ENCODE data around the gene TSLP. TPM values are rescaled to one million over a fixed set of nuclear protein-coding genes. Genes with fewer than 3 reads are reported as not detected.
A peak's percentile ranks its signal among the peaks of the same experiment; 100 is the strongest.

TSLP gene
- total RNA-seq, 1 donor from 2014 or later, result not detected

GRCh38 chr5:111076091-111076490 is 4.6 kb downstream of the TSLP start:
- Mint-ChIP-seq H3K4me3 (no peak overlapping the region), H3K9me3 (no peaks in the 10 kb centered on the region), H3K4me1 (peaks cover 16% of the 10 kb centered on the region), H3K27me3 (peaks cover 55% of the 10 kb centered on the region), H3K27ac (no peak overlapping the region), H3K36me3 (ENCODE audit: low read depth) (no peaks in the 10 kb centered on the region)
- intact Hi-C loops (cut with micrococcal nuclease), result no loop called here
- CTCF ChIA-PET, result no interaction called here
- DNase-seq (no peak), ATAC-seq (ENCODE audit: low read depth) (no peak)
- POLR2A ChIA-PET, result no interaction called here
- TF ChIP-seq CTCF (IDR thresholded peaks at IDR 0.05), result no peak

DNA sequence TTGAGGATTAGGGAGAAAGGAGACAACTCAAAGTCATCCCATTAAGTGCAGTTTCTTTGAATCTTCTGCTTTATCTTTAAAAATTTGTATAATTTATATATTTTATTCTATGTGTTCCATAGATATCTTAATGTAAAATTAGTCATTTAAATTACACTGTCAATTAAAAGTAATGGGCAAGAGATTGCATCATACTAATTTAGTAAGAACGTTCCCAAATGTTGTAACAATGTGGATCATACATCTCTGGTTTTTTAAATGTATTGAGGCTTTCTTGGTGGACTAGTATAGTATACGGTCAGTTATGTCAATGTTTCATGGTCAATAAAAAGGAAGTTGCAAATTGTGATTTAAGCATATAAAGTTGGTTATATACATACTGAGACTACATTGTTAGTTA is 6.2 kb downstream of the TSLP start:
- DNase-seq (no peak), ATAC-seq (ENCODE audit: low read depth) (no peak)
- H3K36me3 Mint-ChIP-seq (ENCODE audit: low read depth), result no peaks in the 10 kb centered on the region
- no peak overlapping the region for H3K4me3 Mint-ChIP-seq
- no peak overlapping the region for H3K27ac Mint-ChIP-seq
- CTCF ChIA-PET, result no interaction called here
- TF ChIP-seq CTCF (IDR thresholded peaks at IDR 0.05), result no peak
- no peaks in the 10 kb centered on the region for H3K9me3 Mint-ChIP-seq
- intact Hi-C loops (cut with micrococcal nuclease), result no loop called here
- H3K27me3 Mint-ChIP-seq, result peaks cover 46% of the 10 kb centered on the region
- peaks cover 11% of the 10 kb centered on the region for H3K4me1 Mint-ChIP-seq
- POLR2A ChIA-PET, result no interaction called here

DNA sequence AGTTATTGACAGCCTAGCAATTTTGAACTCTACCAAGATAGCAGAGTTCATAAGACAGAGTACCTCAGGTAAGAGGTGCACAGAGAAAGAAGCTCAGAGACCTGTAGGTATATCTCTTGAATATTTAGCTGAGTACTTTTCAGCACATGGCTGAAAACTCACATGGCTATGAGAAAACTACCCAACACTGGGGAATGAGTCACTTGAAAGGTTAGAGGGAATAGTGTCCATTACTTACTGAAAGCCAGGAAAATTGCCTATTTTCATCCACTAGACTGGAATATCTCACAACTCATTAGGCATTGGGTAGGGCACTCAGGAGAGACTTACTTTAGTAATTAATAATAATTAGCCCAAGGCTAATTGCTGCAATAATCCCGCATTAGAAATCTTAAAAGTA is 8.3 kb downstream of the TSLP start:
- ChIA-PET POLR2A (no interaction called here), CTCF (no interaction called here)
- intact Hi-C loops (cut with micrococcal nuclease), result no loop called here
- Mint-ChIP-seq H3K27ac (no peak overlapping the region), H3K36me3 (ENCODE audit: low read depth) (no peaks in the 10 kb centered on the region), H3K4me3 (no peak overlapping the region), H3K4me1 (no peaks in the 10 kb centered on the region), H3K9me3 (no peaks in the 10 kb centered on the region), H3K27me3 (peaks cover 29% of the 10 kb centered on the region)
- ATAC-seq (ENCODE audit: low read depth), result no peak
- DNase-seq, result no peak
- TF ChIP-seq CTCF (IDR thresholded peaks at IDR 0.05), result no peak

GRCh38 chr5:111083323-111083722 is 11.8 kb downstream of the TSLP start:
- DNase-seq (no peak), ATAC-seq (ENCODE audit: low read depth) (no peak)
- Mint-ChIP-seq H3K4me1 (no peaks in the 10 kb centered on the region), H3K27me3 (peaks cover 16% of the 10 kb centered on the region), H3K4me3 (no peak overlapping the region), H3K9me3 (no peaks in the 10 kb centered on the region), H3K27ac (no peak overlapping the region), H3K36me3 (ENCODE audit: low read depth) (no peaks in the 10 kb centered on the region)
- CTCF ChIA-PET, result no interaction called here
- intact Hi-C loops (cut with micrococcal nuclease), result no loop called here
- POLR2A ChIA-PET, result no interaction called here
- TF ChIP-seq CTCF (IDR thresholded peaks at IDR 0.05), result no peak

GRCh38 chr5:111092062-111092853 is 20.7 kb downstream of the TSLP start, which contains the start of gene WDR36:
Gene WDR36, plus strand, starts transcription at chr5:111092348. Its CDS starts 109 bp downstream, at chr5:111092457.
- peak within 1 kb of the TSS; percentile 96 for H3K4me3 Mint-ChIP-seq
- CTCF ChIA-PET, result no interaction called here
- intact Hi-C loops (cut with micrococcal nuclease), result loop anchor here (1.0 to 10.0 kb wide), 8 partner anchors 135 to 1769 kb away; partner anchors contain the start of genes SRP19 and STARD4
- H3K36me3 Mint-ChIP-seq (ENCODE audit: low read depth), result peaks cover 25% of the 10 kb centered on the region
- H3K27me3 Mint-ChIP-seq, result peaks cover 6% of the 10 kb centered on the region
- TF ChIP-seq CTCF (IDR thresholded peaks at IDR 0.05), result no peak
- H3K9me3 Mint-ChIP-seq, result no peaks in the 10 kb centered on the region
- DNase-seq (peak; percentile 88), ATAC-seq (ENCODE audit: low read depth) (peak; percentile 95)
- POLR2A ChIA-PET, result interaction anchor here (1.2 to 1.4 kb wide), 2 partner anchors 353 to 1397 kb away, joined by 4 to 6 read pairs; partner anchors contain the start of gene SLC25A46
- H3K27ac Mint-ChIP-seq, result peak within 1 kb of the TSS; percentile 90
- H3K4me1 Mint-ChIP-seq, result peaks cover 31% of the 10 kb centered on the region

Measured in activated B cell treated with CpG ODN at 0.5 μM for 24 hours (primary cell).